Measurements from ENCODE around the gene SNX3.

DNA sequence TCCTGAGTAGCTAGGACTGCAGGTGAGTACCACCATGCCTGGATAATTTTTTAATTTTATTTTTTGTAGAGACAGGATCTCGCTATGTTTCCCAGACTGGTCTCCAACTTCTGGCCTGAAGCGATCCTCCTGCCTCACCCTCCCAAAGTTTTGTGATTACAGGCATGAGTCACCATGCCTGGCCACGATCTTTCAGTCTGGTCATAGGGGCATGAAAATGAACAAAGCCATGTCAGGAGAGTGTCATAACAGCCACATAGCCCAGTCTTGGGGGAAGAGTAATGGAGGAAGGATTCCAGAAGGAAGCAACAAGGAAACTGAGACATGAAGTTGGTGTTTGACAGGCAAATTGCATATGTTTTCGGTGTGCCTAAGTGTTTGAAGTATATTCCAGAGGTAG lies 17.0 kb upstream of the SNX3 start:
- TF ChIP-seq ZNF114 (tag by site-specific recombination; IDR thresholded peaks at IDR 0.05) (no peak), ZNF292 (tag by site-specific recombination; IDR thresholded peaks at IDR 0.05; ENCODE audit: borderline replicate concordance, low read depth) (no peak), KLF1 (tag by site-specific recombination; IDR thresholded peaks at IDR 0.05) (no peak), OSR2 (tag by site-specific recombination; IDR thresholded peaks at IDR 0.05) (no peak), SP7 (tag by site-specific recombination; IDR thresholded peaks at IDR 0.05) (no peak), YY1 (tag by site-specific recombination; IDR thresholded peaks at IDR 0.05) (no peak), ZNF473 (tag by site-specific recombination; IDR thresholded peaks at IDR 0.05) (no peak), ZNF37A (tag by site-specific recombination; IDR thresholded peaks at IDR 0.05) (no peak)
- TF ChIP-seq, protein P1, sequence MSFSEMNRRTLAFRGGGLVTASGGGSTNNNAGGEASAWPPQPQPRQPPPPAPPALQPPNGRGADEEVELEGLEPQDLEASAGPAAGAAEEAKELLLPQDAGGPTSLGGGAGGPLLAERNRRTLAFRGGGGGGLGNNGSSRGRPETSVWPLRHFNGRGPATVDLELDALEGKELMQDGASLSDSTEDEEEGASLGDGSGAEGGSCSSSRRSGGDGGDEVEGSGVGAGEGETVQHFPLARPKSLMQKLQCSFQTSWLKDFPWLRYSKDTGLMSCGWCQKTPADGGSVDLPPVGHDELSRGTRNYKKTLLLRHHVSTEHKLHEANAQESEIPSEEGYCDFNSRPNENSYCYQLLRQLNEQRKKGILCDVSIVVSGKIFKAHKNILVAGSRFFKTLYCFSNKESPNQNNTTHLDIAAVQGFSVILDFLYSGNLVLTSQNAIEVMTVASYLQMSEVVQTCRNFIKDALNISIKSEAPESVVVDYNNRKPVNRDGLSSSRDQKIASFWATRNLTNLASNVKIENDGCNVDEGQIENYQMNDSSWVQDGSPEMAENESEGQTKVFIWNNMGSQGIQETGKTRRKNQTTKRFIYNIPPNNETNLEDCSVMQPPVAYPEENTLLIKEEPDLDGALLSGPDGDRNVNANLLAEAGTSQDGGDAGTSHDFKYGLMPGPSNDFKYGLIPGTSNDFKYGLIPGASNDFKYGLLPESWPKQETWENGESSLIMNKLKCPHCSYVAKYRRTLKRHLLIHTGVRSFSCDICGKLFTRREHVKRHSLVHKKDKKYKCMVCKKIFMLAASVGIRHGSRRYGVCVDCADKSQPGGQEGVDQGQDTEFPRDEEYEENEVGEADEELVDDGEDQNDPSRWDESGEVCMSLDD (tag by site-specific recombination; IDR thresholded peaks at IDR 0.05) = no peak
- TF ChIP-seq, protein P2, sequence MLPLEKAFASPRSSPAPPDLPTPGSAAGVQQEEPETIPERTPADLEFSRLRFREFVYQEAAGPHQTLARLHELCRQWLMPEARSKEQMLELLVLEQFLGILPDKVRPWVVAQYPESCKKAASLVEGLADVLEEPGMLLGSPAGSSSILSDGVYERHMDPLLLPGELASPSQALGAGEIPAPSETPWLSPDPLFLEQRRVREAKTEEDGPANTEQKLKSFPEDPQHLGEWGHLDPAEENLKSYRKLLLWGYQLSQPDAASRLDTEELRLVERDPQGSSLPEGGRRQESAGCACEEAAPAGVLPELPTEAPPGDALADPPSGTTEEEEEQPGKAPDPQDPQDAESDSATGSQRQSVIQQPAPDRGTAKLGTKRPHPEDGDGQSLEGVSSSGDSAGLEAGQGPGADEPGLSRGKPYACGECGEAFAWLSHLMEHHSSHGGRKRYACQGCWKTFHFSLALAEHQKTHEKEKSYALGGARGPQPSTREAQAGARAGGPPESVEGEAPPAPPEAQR (tag by site-specific recombination; IDR thresholded peaks at IDR 0.05) = no peak
- TF ChIP-seq, protein P3, sequence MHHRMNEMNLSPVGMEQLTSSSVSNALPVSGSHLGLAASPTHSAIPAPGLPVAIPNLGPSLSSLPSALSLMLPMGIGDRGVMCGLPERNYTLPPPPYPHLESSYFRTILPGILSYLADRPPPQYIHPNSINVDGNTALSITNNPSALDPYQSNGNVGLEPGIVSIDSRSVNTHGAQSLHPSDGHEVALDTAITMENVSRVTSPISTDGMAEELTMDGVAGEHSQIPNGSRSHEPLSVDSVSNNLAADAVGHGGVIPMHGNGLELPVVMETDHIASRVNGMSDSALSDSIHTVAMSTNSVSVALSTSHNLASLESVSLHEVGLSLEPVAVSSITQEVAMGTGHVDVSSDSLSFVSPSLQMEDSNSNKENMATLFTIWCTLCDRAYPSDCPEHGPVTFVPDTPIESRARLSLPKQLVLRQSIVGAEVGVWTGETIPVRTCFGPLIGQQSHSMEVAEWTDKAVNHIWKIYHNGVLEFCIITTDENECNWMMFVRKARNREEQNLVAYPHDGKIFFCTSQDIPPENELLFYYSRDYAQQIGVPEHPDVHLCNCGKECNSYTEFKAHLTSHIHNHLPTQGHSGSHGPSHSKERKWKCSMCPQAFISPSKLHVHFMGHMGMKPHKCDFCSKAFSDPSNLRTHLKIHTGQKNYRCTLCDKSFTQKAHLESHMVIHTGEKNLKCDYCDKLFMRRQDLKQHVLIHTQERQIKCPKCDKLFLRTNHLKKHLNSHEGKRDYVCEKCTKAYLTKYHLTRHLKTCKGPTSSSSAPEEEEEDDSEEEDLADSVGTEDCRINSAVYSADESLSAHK (tag by site-specific recombination; IDR thresholded peaks at IDR 0.05) = no peak
- TF ChIP-seq, protein P4, sequence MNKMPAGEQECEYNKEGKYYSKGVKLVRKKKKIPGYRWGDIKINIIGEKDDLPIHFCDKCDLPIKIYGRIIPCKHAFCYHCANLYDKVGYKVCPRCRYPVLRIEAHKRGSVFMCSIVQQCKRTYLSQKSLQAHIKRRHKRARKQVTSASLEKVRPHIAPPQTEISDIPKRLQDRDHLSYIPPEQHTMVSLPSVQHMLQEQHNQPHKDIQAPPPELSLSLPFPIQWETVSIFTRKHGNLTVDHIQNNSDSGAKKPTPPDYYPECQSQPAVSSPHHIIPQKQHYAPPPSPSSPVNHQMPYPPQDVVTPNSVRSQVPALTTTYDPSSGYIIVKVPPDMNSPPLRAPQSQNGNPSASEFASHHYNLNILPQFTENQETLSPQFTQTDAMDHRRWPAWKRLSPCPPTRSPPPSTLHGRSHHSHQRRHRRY (tag by site-specific recombination; IDR thresholded peaks at IDR 0.05) = no peak
- TF ChIP-seq, protein P5, sequence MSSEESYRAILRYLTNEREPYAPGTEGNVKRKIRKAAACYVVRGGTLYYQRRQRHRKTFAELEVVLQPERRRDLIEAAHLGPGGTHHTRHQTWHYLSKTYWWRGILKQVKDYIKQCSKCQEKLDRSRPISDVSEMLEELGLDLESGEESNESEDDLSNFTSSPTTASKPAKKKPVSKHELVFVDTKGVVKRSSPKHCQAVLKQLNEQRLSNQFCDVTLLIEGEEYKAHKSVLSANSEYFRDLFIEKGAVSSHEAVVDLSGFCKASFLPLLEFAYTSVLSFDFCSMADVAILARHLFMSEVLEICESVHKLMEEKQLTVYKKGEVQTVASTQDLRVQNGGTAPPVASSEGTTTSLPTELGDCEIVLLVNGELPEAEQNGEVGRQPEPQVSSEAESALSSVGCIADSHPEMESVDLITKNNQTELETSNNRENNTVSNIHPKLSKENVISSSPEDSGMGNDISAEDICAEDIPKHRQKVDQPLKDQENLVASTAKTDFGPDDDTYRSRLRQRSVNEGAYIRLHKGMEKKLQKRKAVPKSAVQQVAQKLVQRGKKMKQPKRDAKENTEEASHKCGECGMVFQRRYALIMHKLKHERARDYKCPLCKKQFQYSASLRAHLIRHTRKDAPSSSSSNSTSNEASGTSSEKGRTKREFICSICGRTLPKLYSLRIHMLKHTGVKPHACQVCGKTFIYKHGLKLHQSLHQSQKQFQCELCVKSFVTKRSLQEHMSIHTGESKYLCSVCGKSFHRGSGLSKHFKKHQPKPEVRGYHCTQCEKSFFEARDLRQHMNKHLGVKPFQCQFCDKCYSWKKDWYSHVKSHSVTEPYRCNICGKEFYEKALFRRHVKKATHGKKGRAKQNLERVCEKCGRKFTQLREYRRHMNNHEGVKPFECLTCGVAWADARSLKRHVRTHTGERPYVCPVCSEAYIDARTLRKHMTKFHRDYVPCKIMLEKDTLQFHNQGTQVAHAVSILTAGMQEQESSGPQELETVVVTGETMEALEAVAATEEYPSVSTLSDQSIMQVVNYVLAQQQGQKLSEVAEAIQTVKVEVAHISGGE (tag by site-specific recombination; conservative IDR thresholded peaks at IDR 0.05; ENCODE audit: low read depth) = no peak
- TF ChIP-seq, protein P6, sequence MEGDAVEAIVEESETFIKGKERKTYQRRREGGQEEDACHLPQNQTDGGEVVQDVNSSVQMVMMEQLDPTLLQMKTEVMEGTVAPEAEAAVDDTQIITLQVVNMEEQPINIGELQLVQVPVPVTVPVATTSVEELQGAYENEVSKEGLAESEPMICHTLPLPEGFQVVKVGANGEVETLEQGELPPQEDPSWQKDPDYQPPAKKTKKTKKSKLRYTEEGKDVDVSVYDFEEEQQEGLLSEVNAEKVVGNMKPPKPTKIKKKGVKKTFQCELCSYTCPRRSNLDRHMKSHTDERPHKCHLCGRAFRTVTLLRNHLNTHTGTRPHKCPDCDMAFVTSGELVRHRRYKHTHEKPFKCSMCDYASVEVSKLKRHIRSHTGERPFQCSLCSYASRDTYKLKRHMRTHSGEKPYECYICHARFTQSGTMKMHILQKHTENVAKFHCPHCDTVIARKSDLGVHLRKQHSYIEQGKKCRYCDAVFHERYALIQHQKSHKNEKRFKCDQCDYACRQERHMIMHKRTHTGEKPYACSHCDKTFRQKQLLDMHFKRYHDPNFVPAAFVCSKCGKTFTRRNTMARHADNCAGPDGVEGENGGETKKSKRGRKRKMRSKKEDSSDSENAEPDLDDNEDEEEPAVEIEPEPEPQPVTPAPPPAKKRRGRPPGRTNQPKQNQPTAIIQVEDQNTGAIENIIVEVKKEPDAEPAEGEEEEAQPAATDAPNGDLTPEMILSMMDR (tag by site-specific recombination; IDR thresholded peaks at IDR 0.05) = no peak

Measured in HEK293 (cell line).